ENCODE data around the gene CDH16.

CDH16 gene

DNA sequence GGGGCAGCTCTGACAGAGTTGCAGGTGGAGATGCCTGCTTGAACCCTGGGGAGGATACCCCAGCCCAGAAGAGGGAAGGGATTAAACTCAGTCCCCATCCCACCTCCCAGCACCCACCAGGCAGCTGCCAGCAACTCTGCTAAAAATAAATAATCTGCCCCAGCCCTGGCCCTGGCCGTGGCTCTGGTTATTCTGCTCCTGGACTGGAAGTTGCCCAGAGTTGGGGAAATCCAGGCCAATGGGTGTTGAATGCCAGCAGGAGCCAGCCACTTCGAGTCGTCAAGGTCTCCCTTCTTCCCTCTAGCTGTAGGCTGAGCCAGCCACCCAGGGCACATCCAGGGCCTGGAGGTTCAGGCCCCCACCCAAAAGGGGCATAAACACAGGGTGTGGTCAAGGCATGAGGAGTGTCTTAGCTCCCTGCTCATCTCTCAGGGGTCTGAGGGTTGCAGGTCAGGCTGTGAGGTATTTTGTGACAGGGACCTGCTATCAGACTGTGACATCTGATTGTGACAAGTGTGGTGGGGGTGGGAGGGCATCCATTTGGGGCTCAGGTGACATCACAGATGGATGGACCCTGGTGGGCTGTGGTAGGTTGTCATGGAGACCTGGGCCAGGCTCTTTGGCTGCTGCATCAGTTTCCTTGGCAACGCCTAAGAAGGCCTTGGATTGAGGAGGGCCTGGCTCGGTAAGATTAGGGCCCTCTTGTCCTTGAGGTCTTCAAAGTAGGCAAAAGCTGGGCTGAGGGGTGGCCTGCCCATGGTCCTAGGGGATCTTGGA lies 7.7 kb upstream of the CDH16 start:
- no peak for DNase-seq

DNA sequence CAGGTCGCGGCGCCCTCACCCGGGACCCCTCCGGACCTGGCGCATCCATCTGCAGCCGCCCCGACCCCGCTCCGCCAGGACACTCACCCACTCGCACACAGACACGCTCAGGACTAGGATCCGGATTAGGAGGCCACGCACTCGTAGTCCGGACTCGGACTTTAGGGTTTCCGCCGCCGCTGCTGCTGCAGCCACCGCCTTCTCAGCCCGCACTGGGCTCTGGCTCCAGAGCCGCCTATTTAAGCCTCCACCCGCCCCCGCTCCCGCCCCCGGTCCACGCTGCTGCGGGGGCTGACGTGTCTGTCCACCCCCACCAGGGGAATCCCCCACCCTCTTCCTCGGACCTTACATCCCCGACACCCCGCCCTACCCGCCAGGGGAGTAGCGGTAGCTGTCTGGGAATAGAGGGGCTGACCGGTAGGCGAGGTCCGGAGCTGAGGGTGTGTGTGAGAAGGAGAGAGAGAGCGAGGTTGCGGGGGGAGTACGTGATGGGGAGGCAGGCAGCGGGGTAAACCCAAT lies 6.7 kb upstream of the CDH16 start, which contains the start of gene RRAD:
Gene RRAD (minus strand): TSS at position 214 of the 519 bp plus-strand sequence. CDS start 356 bp downstream, outside the sequence.
- no peak for DNase-seq

DNA sequence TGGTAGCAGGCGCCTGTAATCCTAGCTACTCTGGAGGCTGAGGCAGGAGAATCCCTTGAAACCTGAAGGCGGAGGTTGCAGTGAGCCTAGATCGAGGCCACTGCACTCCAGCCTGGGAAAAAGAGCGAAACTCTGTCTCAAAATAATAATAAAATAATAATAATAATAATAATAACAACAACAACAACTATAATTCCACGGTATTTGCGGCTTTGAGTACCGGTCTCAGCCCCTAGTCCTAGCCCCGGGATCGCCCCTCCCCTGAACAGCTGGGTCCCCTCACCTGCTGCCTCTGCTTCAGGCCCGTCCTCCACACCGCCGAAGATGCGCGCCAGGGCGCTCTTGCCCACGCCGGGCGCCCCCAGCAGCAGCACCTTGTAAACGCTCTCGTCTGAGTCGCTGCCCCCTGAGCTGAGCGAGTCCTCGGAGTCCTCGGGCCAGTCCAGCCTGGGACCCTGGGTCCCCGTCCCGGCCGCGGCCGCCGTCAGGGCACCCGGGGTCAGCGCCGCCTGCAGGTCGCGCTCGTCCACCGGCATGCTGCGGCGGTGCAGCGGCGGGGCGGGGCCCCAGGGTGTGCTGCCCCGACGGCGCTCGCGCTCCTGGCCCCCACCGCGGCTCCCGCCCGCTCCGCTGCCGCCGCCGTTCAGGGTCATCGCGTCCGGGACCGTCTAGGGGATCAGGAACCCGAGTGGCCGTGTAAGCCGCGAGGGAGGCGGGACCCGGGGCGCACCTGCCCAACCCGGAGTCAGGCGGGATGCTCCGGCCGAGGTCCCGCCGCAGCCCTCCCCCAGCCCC lies 6.0 kb upstream of the CDH16 start:
- no peak for DNase-seq

GRCh38 chr16:66923866-66924265 lies 5.2 kb upstream of the CDH16 start:
- DNase-seq: no peak

GRCh38 chr16:66923247-66923731 lies 4.6 kb upstream of the CDH16 start:
- no peak for DNase-seq

- no peak for DNase-seq
Measured at GRCh38 chr16:66921729-66922450, 3.2 kb upstream of the CDH16 start.

DNA sequence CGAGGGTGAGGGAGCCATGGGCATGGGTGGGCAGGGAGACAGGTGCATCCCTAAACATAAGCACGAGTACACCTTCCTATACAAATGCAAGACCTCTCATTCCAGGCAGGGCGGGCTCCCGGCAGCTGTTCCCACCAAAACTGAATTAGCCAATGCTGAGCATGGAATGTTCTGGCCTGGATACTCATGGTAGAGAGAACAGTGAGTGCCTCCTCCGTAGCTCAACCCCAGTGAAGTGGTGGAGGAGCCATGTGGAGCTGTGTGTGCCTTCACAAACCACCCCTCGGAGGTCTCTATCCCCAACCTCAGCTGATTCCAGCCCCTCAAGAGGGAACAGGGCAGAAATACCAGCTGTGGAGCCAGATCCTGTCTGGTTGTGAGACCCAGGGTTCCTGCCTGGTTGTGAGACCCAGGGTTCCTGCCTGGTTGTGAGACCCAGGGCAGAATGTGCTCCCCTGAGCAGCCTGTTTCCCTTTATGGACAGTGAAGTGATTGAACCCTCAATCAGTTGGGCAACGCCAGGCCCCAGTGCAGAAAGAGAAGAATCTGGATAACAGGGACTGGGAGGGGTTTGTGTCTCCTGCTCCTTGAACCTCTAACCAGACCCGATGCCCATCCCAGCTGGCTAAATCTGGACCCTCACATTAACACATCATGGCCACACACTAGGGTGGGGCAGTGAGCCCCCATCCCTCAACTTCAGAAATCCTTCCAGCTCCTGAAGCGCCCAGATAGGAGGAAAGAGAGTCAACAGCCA lies 2.4 kb upstream of the CDH16 start:
- no peak for DNase-seq

GRCh38 chr16:66920299-66920590 lies 1.6 kb upstream of the CDH16 start:
- DNase-seq: no peak

DNA sequence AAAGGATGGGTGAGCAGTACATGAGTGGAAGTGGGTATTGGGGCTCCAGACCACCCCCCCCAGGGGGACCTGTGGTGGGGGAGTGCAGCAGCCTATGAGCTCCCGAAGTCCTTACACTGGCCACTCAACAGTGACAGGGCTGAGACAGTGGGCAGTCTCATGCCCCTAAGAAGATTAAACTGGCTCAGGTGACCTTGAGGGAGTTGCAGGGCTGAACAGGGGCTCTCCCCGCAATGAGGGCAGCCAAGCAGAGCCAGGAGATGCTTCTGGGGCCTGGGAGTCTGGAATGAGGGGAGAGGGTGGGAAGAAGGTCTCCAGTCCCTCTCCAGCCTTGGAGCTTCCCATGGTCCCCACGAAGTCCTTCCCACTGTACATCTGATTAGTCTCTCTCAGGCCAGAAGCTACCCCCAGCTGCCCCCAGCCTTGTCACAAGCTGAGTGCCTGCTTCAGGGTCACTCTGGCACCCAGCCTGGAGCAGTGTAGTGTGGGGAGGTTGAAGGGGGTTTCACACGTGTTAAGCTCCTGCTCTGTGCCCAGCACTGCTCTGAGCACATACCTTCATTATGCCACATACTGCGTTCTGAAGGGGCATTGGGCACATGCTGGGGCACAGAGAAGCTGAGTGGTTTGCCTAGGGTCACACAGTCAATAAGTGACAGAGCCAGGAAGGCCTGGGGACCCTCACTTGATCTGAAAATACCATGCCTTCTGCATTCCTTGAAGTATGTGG lies 1.0 kb upstream of the CDH16 start:
- DNase-seq: no peak

GRCh38 chr16:66918355-66918754 lies 330 bp downstream of the CDH16 start:
- no peak for DNase-seq

DNA sequence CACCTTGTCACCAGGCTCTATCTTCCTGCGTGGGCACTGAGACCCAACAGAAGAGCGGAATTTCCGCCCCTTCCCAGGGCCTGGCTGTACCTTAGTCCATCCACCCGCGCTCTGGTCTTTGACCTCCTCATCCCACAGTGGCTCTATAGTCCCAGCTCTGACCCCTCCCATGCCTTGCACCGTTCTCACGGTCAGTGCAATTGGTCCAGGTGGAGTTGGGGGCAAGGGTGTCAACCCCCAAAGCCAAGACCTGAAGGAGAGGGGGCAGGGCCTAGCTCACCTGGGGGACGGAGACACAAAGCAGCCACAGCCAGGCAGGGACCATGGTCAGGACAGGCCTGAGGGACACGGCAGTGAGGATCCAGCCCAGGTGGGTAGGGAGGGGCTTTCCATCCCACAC lies 944 bp downstream of the CDH16 start:
- no peak for DNase-seq

DNA sequence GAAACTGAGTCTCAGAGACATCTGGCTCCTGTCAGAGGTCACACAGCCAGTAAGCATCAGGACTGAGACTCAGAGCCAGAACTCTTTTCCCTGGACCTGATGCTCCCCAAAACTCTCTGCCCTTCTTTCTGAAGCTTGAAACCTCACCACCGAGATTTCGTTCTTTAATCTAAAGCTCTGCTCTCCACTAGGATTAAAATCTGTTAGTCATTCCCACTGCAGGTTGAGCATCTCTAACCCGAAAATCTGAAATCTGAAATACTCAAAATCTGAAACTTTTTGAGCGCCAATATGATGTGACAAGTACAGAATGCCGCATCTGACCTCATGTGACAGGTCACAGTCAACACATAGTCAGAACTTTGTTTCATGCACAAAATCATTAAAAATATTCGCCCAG lies 2.2 kb downstream of the CDH16 start:
- DNase-seq: no peak

GRCh38 chr16:66915041-66915440 lies 3.6 kb downstream of the CDH16 start:
- DNase-seq: no peak

DNA sequence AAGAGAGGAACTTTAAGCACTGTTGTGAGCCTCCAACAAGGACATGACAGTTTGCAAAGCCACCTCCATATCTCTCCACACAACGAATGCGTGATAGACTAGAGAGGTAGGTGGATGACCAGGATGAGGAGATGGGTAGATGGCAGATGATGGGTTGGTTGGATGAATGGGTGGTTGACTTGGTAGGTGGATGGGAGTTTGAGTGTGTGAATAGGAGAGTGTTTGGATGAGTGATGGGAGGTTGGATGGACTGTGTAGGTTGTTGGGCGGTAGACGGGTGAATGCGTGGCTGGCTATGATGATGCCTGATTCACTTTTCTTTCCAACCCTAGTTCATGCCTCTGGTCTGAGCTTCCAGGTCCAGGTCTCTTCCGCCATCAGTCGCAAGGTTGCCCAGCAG lies 4.1 kb downstream of the CDH16 start:
- DNase-seq: no peak

GRCh38 chr16:66913711-66914110 lies 5.0 kb downstream of the CDH16 start:
- DNase-seq: no peak

DNA sequence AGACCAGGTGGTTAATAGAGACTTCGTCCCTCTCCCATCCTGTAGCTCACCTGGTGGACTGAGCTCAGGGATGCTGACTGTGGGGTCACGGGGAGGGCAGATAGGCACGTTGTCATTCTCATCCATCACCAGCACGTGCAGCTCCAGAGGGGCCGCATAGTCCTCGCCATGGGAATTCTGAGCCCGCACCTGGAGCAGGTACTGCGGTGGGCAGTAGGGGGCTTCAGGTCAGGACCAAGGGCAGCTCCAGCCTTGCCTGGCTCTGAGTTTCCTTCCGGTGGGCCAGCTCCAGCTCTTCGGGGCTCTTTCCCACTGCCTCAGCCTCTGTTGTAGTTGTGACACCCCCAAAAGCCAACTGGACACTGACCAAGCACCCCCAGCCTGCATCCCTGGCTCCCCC lies 5.6 kb downstream of the CDH16 start:
- no peak for DNase-seq

DNA sequence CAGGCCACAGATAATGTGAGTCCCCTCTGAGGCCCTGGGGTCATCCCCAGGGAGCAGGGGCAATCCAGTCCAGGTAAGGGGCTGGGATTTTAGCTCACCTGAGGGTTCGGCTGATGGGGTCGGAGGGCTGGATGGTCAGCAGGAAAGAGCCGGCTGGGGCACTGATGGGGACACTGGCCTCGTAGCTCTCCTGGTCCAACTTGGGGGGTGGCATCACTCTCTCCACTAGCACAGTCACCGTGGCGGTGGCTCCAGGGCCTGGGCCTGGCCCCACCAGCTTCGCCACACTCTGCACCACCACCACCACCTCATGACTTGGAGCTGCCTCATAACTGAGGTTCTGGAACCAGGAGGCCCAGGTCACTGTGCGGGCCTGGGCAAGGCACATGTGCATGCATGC lies 6.9 kb downstream of the CDH16 start:
- no peak for DNase-seq

DNA sequence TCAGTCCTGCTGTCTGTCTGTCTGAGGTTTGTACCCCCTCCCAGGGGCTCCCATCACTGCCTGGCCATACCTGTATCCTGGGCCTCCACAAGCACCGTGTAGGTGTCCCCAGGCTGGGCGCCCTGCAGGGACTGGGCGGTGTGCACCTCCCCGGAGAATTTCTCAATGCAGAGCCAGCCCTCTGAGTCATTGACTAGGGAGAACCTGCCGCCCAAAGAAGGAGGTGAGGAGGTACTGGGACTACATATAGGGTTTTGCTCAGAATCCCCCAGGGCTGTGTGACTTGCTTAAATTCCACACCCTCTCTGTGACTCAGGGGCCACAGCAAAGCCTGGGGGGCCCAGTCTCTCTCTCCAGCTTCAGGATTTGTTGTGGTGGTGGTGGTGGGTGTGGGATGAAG lies 7.6 kb downstream of the CDH16 start:
- no peak for DNase-seq

- DNase-seq: no peak
Measured at GRCh38 chr16:66910175-66910940, 8.3 kb downstream of the CDH16 start.

DNA sequence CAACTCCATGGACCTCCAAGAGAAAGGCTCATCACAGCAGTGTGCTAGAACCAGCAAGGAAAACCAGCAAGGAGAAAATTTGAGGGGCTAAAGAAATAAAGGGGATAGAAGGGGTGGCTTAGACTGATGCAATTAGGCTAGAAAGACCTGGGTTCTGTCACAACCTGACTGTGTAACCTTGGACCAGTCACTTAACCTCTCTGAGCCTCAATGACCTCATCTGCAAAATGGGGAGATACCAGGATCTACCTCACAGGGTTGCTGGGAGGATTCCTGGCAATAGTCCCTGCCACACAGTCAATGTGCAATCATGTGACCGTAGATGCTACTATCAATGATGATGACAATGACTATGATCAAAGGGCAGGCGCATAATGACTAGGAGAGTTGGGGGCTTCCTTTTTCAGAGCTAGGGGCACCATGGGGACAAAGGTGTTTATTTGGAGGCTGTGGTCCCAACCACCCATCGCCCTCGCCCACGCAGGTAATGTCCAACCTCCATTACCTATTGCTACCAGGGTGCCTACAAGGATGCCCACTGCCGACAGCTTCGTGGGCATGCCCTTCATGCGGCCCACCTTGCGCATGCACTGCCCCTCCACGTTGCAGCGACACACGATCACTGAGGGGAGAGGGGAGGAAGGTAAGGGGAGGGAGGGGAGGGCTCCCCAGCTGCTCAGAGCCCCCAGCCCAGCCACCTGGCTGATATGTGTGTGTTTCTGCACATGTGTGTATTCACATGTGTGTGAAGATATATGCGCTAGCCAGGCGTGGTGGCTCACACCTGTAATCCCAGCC lies 9.7 kb downstream of the CDH16 start:
- no peak for DNase-seq

Measured in COR-L47 (cell line).